ENCODE results near the gene FAM169A.

GRCh38 chr5:74865256-74865803 is 857 bp downstream of the FAM169A start:
- TF ChIP-seq, protein P1, sequence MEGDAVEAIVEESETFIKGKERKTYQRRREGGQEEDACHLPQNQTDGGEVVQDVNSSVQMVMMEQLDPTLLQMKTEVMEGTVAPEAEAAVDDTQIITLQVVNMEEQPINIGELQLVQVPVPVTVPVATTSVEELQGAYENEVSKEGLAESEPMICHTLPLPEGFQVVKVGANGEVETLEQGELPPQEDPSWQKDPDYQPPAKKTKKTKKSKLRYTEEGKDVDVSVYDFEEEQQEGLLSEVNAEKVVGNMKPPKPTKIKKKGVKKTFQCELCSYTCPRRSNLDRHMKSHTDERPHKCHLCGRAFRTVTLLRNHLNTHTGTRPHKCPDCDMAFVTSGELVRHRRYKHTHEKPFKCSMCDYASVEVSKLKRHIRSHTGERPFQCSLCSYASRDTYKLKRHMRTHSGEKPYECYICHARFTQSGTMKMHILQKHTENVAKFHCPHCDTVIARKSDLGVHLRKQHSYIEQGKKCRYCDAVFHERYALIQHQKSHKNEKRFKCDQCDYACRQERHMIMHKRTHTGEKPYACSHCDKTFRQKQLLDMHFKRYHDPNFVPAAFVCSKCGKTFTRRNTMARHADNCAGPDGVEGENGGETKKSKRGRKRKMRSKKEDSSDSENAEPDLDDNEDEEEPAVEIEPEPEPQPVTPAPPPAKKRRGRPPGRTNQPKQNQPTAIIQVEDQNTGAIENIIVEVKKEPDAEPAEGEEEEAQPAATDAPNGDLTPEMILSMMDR (IDR thresholded peaks at IDR 0.05) = no peak
- TF ChIP-seq EZH2 (IDR thresholded peaks at IDR 0.05; ENCODE audit: borderline replicate concordance, insufficient read depth, low read depth, low read length, poor library complexity, severe bottlenecking) = no peak
